ENCODE data around the gene ZNF180. TPM values are rescaled to one million over a fixed set of nuclear protein-coding genes. Genes with fewer than 3 reads are reported as not detected.

ZNF180 gene
- total RNA-seq, 4 donors from 2014 or later = 2.6 to 23.4 (median 11.2) TPM

- Histone ChIP-seq H3K9me3 (no peaks in the 10 kb centered on the region), H3K27ac (no peak within 1 kb of the TSS), H3K27me3 (no peaks in the 10 kb centered on the region), H3K4me1 (no peaks in the 10 kb centered on the region), H3K4me3 (no peak within 1 kb of the TSS), H3K36me3 (no peaks in the 10 kb centered on the region)
- intact Hi-C loops (cut with DNase I; ENCODE audit: low total_unique reads) = no loop called here
- no peak for TF ChIP-seq CTCF (IDR thresholded peaks at IDR 0.05)
- no peak for TF ChIP-seq POLR2A (IDR thresholded peaks at IDR 0.05)
- DNase-seq = no peak
Measured at GRCh38 chr19:44529536-44529935, 29.2 kb upstream of the ZNF180 start, which contains the start of gene CEACAM20. Gene CEACAM20, minus strand, starts transcription at chr19:44529675. Its CDS starts 166 bp downstream, at chr19:44529509.

GRCh38 chr19:44527554-44527953 is 27.2 kb upstream of the ZNF180 start:
- no peaks in the 10 kb centered on the region for H3K9me3 ChIP-seq
- no peak overlapping the region for H3K4me3 ChIP-seq
- TF ChIP-seq CTCF (IDR thresholded peaks at IDR 0.05) = no peak
- no peak for TF ChIP-seq POLR2A (IDR thresholded peaks at IDR 0.05)
- H3K27me3 ChIP-seq = no peaks in the 10 kb centered on the region
- H3K4me1 ChIP-seq = no peaks in the 10 kb centered on the region
- DNase-seq = no peak
- intact Hi-C loops (cut with DNase I; ENCODE audit: low total_unique reads) = no loop called here
- no peaks in the 10 kb centered on the region for H3K36me3 ChIP-seq
- no peak overlapping the region for H3K27ac ChIP-seq

GRCh38 chr19:44525721-44526430 is 25.6 kb upstream of the ZNF180 start:
- intact Hi-C loops (cut with DNase I; ENCODE audit: low total_unique reads) = no loop called here
- no peaks in the 10 kb centered on the region for H3K27me3 ChIP-seq

GRCh38 chr19:44521370-44521769 is 21.0 kb upstream of the ZNF180 start:
- TF ChIP-seq CTCF (IDR thresholded peaks at IDR 0.05) = no peak
- no peak for TF ChIP-seq POLR2A (IDR thresholded peaks at IDR 0.05)
- H3K9me3 ChIP-seq = no peaks in the 10 kb centered on the region
- no peaks in the 10 kb centered on the region for H3K4me1 ChIP-seq
- H3K4me3 ChIP-seq = no peak overlapping the region
- no peaks in the 10 kb centered on the region for H3K27me3 ChIP-seq
- intact Hi-C loops (cut with DNase I; ENCODE audit: low total_unique reads) = no loop called here
- H3K36me3 ChIP-seq = no peaks in the 10 kb centered on the region
- H3K27ac ChIP-seq = no peak overlapping the region
- no peak for DNase-seq

More at GRCh38 chr19:44525721-44526430, 25.6 kb upstream of the ZNF180 start:
- TF ChIP-seq POLR2A (IDR thresholded peaks at IDR 0.05) (no peak), CTCF (IDR thresholded peaks at IDR 0.05) (no peak)
- no peaks in the 10 kb centered on the region for H3K9me3 ChIP-seq
- no peak for DNase-seq
- H3K36me3 ChIP-seq = no peaks in the 10 kb centered on the region
- H3K4me1 ChIP-seq = no peaks in the 10 kb centered on the region
- no peak overlapping the region for H3K27ac ChIP-seq
- H3K4me3 ChIP-seq = no peak overlapping the region

GRCh38 chr19:44517146-44517545 is 16.8 kb upstream of the ZNF180 start:
- H3K27me3 ChIP-seq = no peaks in the 10 kb centered on the region
- no peak for TF ChIP-seq POLR2A (IDR thresholded peaks at IDR 0.05)
- TF ChIP-seq CTCF (IDR thresholded peaks at IDR 0.05) = no peak
- no peak overlapping the region for H3K4me3 ChIP-seq
- no peaks in the 10 kb centered on the region for H3K9me3 ChIP-seq
- intact Hi-C loops (cut with DNase I; ENCODE audit: low total_unique reads) = no loop called here
- DNase-seq = no peak
- H3K27ac ChIP-seq = no peak overlapping the region
- H3K4me1 ChIP-seq = no peaks in the 10 kb centered on the region
- no peaks in the 10 kb centered on the region for H3K36me3 ChIP-seq
